ENCODE data around the gene KLLN. TPM values are rescaled to one million over a fixed set of nuclear protein-coding genes. Genes with fewer than 3 reads are reported as not detected.

Gene KLLN
- total and polyA plus RNA-seq, 9 of the 15 experiments (the other 6 are each of a cell fraction or from before 2014, with no cell fraction given), result 0.07 to 0.40 (median 0.25) TPM

GRCh38 chr10:87817609-87818504 is 45.5 kb downstream of the KLLN start, which contains the start of gene ATAD1 (continued):
- TF ChIP-seq ZNF384 (IDR thresholded peaks at IDR 0.05; ENCODE audit: low read depth, low read length) (no peak), CC2D1A (IDR thresholded peaks at IDR 0.05) (no peak), ZNF589 (CRISPR knock-in tag; IDR thresholded peaks at IDR 0.05; ENCODE audit: low read depth) (no peak), SNRNP70 (optimal IDR thresholded peaks at IDR 0.05; ENCODE audit: low read depth, low read length) (no peak), POU5F1 (IDR thresholded peaks at IDR 0.05; ENCODE audit: borderline replicate concordance, low read depth, low read length, partially characterized antibody) (no peak), MAFK (IDR thresholded peaks at IDR 0.05; ENCODE audit: low read length) (no peak), JUND (IDR thresholded peaks at IDR 0.05; ENCODE audit: borderline replicate concordance, low read depth, low read length) (peak; percentile 53), JUND (tag; IDR thresholded peaks at IDR 0.05; ENCODE audit: borderline replicate concordance, low read depth, low read length) (no peak), ARID1B (IDR thresholded peaks at IDR 0.05) (no peak), TAF7 (tag; IDR thresholded peaks at IDR 0.05) (peak; percentile 49; the same call in 1 of the 2 replicates), SMARCB1 (IDR thresholded peaks at IDR 0.05; ENCODE audit: insufficient read length, low read depth) (no peak), NR0B1 (IDR thresholded peaks at IDR 0.05; ENCODE audit: partially characterized antibody) (no peak), PRDM10 (IDR thresholded peaks at IDR 0.05; ENCODE audit: partially characterized antibody) (peak; percentile 54), CHAMP1 (IDR thresholded peaks at IDR 0.05) (no peak), CEBPB (tag; IDR thresholded peaks at IDR 0.05) (no peak), NEUROD1 (IDR thresholded peaks at IDR 0.05; ENCODE audit: borderline replicate concordance, low read depth, low read length, partially characterized antibody) (no peak), EHMT2 (IDR thresholded peaks at IDR 0.05) (no peak), HDGF (IDR thresholded peaks at IDR 0.05) (no peak), RUNX1 (IDR thresholded peaks at IDR 0.05; ENCODE audit: low read depth) (no peak)
